MM.1S (cell line): ENCODE data around the gene SLC17A7.

ENCODE experiments used
- DNase-seq: peaks from one replicate; pipeline ENCODE4 v3.0.0-alpha.2; 2015
- H2AFZ ChIP-seq: fragments of 300-600 bp; sonication (generic); 2 replicates; pipeline ENCODE4 v1.6.0; 2016; ENCODE audit warnings: antibody characterized with exemption, low read length
- H3F3A ChIP-seq: fragments of 300-600 bp; sonication (generic); 2 replicates; pipeline ENCODE4 v1.6.1; 2016; ENCODE audit warnings: mild to moderate bottlenecking, antibody characterized with exemption, low read length, moderate library complexity, mixed read lengths; ENCODE audit not compliant: insufficient read depth
- H3K27ac ChIP-seq: fragments of 300-600 bp; sonication (generic); 2 replicates; pipeline ENCODE4 v1.5.1; 2016; ENCODE audit warnings: mild to moderate bottlenecking, low read length
- H3K27me3 ChIP-seq: fragments of 300-600 bp; sonication (generic); replicated peaks from 2 replicates; pipeline ENCODE4 v1.6.0; 2016; ENCODE audit warnings: low read length; ENCODE audit not compliant: insufficient read depth
- H3K36me3 ChIP-seq: fragments of 300-600 bp; sonication (generic); replicated peaks from 2 replicates; pipeline ENCODE4 v1.6.1; 2016; ENCODE audit warnings: mild to moderate bottlenecking, low read length, mixed read lengths; ENCODE audit not compliant: insufficient read depth
- H3K4me1 ChIP-seq: fragments of 300-600 bp; sonication (generic); 2 replicates; pipeline ENCODE4 v1.6.1; 2016; ENCODE audit warnings: low read length, mixed read lengths
- H3K4me2 ChIP-seq: fragments of 300-600 bp; sonication (generic); 2 replicates; pipeline ENCODE4 v1.6.0; 2016; ENCODE audit warnings: low read depth, low read length
- H3K4me3 ChIP-seq: fragments of 300-600 bp; sonication (generic); 2 replicates; pipeline ENCODE4 v1.5.1; 2016; ENCODE audit warnings: low read length, mixed read lengths
- H3K79me2 ChIP-seq: fragments of 300-600 bp; sonication (generic); 2 replicates; pipeline ENCODE4 v1.6.1; 2016; ENCODE audit warnings: mixed run types, low read length, mixed read lengths
- H3K9ac ChIP-seq: fragments of 300-600 bp; sonication (generic); 2 replicates; pipeline ENCODE4 v1.6.1; 2016; ENCODE audit warnings: low read length, mixed read lengths
- H3K9me2 ChIP-seq: fragments of 300-600 bp; sonication (generic); replicated peaks from 2 replicates; pipeline ENCODE4 v1.6.1; 2016; ENCODE audit warnings: mild to moderate bottlenecking, low read length, mixed read lengths; ENCODE audit not compliant: insufficient read depth
- H3K9me3 ChIP-seq: fragments of 300-600 bp; sonication (generic); replicated peaks from 2 replicates; pipeline ENCODE4 v1.6.1; 2016; ENCODE audit warnings: mild to moderate bottlenecking, low read length, mixed read lengths; ENCODE audit not compliant: insufficient read depth
- H4K20me1 ChIP-seq: fragments of 300-600 bp; sonication (generic); 2 replicates; pipeline ENCODE4 v1.6.1; 2016; ENCODE audit warnings: mild to moderate bottlenecking, low read length, moderate library complexity, mixed read lengths; ENCODE audit not compliant: insufficient read depth
- CTCF ChIP-seq: fragments of 300-600 bp; sonication (generic); IDR thresholded peaks from 2 replicates; pipeline ENCODE4 v1.5.1; 2016; ENCODE audit warnings: antibody characterized with exemption, low read length, mixed read lengths
- EZH2 ChIP-seq: fragments of 300-600 bp; sonication (generic); optimal IDR thresholded peaks from 2 replicates; pipeline ENCODE3; 2017; ENCODE audit warnings: low read depth, mild to moderate bottlenecking, antibody characterized with exemption, low read length, mixed read lengths
- EZH2phosphoT487 ChIP-seq: fragments of 300-600 bp; sonication (generic); IDR thresholded peaks from 2 replicates; pipeline ENCODE4 v1.6.1; 2018; ENCODE audit warnings: antibody characterized with exemption, low read length

The SLC17A7 gene

GRCh38 chr19:49488863-49489537 lies 47.7 kb upstream of the SLC17A7 start:
- Histone ChIP-seq H3K4me2 (peak overlapping the region; percentile 76), H3K9me2 (no peaks in the 10 kb centered on the region), H2AFZ (no peak overlapping the region), H4K20me1 (peaks cover 23% of the 10 kb centered on the region), H3K36me3 (peaks cover 23% of the 10 kb centered on the region), H3K27me3 (no peaks in the 10 kb centered on the region), H3F3A (peaks cover 62% of the 10 kb centered on the region), H3K4me1 (peaks cover 3% of the 10 kb centered on the region; the same call in 1 of the 2 replicates), H3K27ac (peak overlapping the region; percentile 68; the same call in 1 of the 2 replicates), H3K79me2 (peaks cover 31% of the 10 kb centered on the region), H3K9me3 (no peaks in the 10 kb centered on the region), H3K9ac (peak overlapping the region; percentile 98), H3K4me3 (peak overlapping the region; percentile 97)
- DNase-seq = no peak
- TF ChIP-seq EZH2 (no peak), CTCF (no peak), EZH2phosphoT487 (no peak)

GRCh38 chr19:49488046-49488862 lies 46.9 kb upstream of the SLC17A7 start:
- no peak overlapping the region for H2AFZ ChIP-seq
- no peaks in the 10 kb centered on the region for H3K27me3 ChIP-seq
- no peak for TF ChIP-seq CTCF
- H3K4me3 ChIP-seq = peak overlapping the region; percentile 97
- H3K36me3 ChIP-seq = peaks cover 23% of the 10 kb centered on the region
- H3K79me2 ChIP-seq = peaks cover 31% of the 10 kb centered on the region
- H4K20me1 ChIP-seq = peaks cover 23% of the 10 kb centered on the region
- no peaks in the 10 kb centered on the region for H3K9me2 ChIP-seq
- H3K27ac ChIP-seq = peak overlapping the region; percentile 68; the same call in 1 of the 2 replicates
- H3K9me3 ChIP-seq = no peaks in the 10 kb centered on the region
- peak overlapping the region; percentile 76 for H3K4me2 ChIP-seq
- peak; percentile 18 for DNase-seq
- H3K4me1 ChIP-seq = peaks cover 3% of the 10 kb centered on the region; the same call in 1 of the 2 replicates
- peaks cover 57% of the 10 kb centered on the region for H3F3A ChIP-seq
- peak overlapping the region; percentile 98 for H3K9ac ChIP-seq

GRCh38 chr19:49487277-49488045 lies 46.1 kb upstream of the SLC17A7 start, which contains the start of gene RPL13A:
RPL13A (plus strand) TSS chr19:49487608; CDS start chr19:49487630, 22 bp downstream.
- Histone ChIP-seq H3F3A (peaks cover 49% of the 10 kb centered on the region), H3K36me3 (peaks cover 23% of the 10 kb centered on the region), H4K20me1 (peaks cover 23% of the 10 kb centered on the region), H3K9ac (peak within 1 kb of the TSS; percentile 98), H3K4me1 (peaks cover 3% of the 10 kb centered on the region; the same call in 1 of the 2 replicates), H3K9me3 (no peaks in the 10 kb centered on the region), H3K27me3 (no peaks in the 10 kb centered on the region), H3K27ac (peak within 1 kb of the TSS; percentile 68), H2AFZ (peak within 1 kb of the TSS; percentile 83; the same call in 1 of the 2 replicates), H3K79me2 (peaks cover 31% of the 10 kb centered on the region), H3K4me2 (peak within 1 kb of the TSS; percentile 76), H3K9me2 (no peaks in the 10 kb centered on the region), H3K4me3 (peak within 1 kb of the TSS; percentile 97)
- DNase-seq = peak; percentile 99
- TF ChIP-seq EZH2phosphoT487 (no peak), EZH2 (no peak), CTCF (no peak)
